Measurements from ENCODE around the gene ARAP1.

- TF ChIP-seq POLR2A (IDR thresholded peaks at IDR 0.05): no peak
- TF ChIP-seq, protein P1, sequence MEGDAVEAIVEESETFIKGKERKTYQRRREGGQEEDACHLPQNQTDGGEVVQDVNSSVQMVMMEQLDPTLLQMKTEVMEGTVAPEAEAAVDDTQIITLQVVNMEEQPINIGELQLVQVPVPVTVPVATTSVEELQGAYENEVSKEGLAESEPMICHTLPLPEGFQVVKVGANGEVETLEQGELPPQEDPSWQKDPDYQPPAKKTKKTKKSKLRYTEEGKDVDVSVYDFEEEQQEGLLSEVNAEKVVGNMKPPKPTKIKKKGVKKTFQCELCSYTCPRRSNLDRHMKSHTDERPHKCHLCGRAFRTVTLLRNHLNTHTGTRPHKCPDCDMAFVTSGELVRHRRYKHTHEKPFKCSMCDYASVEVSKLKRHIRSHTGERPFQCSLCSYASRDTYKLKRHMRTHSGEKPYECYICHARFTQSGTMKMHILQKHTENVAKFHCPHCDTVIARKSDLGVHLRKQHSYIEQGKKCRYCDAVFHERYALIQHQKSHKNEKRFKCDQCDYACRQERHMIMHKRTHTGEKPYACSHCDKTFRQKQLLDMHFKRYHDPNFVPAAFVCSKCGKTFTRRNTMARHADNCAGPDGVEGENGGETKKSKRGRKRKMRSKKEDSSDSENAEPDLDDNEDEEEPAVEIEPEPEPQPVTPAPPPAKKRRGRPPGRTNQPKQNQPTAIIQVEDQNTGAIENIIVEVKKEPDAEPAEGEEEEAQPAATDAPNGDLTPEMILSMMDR (IDR thresholded peaks at IDR 0.05 in 8 of 11, conservative IDR thresholded peaks at IDR 0.05 in 3 of 11): no peak
These were observed 28.3 kb upstream of the ARAP1 start for GRCh38 chr11:72780296-72781062.

Measured in spleen (tissue), 7 donors.